Stimulated activated naive CD4-positive, alpha-beta T cell (primary cell): Measurements from ENCODE around the gene IFNGR2.
"Not testable (repeated sequence)": the region's sequence is repeated elsewhere in the genome, so short reads cannot be mapped to it uniquely, and the experiment has no call there.

Source experiments
- DNase-seq, 6 experiments: peaks; one replicate each; lab custom pipeline; 2025; lab: John Stamatoyannopoulos, UW

IFNGR2 gene, protein sequence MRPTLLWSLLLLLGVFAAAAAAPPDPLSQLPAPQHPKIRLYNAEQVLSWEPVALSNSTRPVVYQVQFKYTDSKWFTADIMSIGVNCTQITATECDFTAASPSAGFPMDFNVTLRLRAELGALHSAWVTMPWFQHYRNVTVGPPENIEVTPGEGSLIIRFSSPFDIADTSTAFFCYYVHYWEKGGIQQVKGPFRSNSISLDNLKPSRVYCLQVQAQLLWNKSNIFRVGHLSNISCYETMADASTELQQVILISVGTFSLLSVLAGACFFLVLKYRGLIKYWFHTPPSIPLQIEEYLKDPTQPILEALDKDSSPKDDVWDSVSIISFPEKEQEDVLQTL

GRCh38 chr21:33403128-33403785 is at the start of gene IFNGR2:
Gene IFNGR2 (plus strand): TSS chr21:33403413. CDS start chr21:33403544, 131 bp downstream.
- DNase-seq, result peak in 5 of 6 experiments; percentile 41 to 63 (median 46)

- no peak for DNase-seq
Observed at GRCh38 chr21:33355355-33355754, 47.9 kb upstream of the IFNGR2 start.

GRCh38 chr21:33355996-33356395 is 47.2 kb upstream of the IFNGR2 start:
- no peak for DNase-seq

GRCh38 chr21:33357177-33357576 is 46.0 kb upstream of the IFNGR2 start:
- DNase-seq, result no peak

DNA sequence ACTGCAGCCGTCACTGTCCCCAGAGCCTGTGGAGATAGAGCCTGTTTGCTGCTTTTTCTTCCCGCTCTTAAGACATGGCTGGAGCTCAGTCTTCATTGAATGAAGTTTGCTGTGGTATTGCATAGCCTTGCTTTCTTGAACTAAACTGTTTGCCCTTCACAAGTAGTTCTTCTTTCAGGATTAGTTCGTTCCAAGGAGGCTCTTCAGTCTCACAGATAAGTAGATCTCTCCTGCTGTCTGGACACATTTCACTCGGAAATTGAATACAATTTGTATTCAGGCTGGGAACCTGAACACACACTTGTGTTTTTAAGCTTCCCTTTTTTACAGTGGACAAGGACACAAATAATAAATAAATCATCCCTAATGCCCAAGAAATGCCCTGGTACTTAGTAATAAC is 43.8 kb upstream of the IFNGR2 start:
- DNase-seq, result no peak

DNA sequence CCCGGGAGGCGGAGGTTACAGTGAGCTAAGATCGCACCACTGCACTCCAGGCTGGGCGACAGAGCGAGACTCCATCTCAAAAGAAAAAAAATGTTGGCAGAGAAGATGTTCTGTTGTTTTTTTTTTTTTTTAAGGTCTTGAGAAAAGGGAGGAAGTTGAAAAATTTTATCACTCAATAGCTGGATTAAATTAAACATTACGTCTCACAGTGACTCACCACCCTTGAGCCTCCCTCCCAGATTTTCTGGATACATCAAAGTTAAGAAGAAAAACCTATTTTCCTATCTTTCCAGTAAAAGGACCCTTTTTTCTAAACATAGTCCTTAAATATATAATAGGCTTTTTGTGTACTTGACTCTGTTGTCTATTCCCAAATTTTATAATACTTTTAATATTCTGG is 42.9 kb upstream of the IFNGR2 start:
- no peak for DNase-seq

GRCh38 chr21:33360881-33361602 is 42.2 kb upstream of the IFNGR2 start:
- peak; percentile 72 to 90 (median 78) for DNase-seq

DNA sequence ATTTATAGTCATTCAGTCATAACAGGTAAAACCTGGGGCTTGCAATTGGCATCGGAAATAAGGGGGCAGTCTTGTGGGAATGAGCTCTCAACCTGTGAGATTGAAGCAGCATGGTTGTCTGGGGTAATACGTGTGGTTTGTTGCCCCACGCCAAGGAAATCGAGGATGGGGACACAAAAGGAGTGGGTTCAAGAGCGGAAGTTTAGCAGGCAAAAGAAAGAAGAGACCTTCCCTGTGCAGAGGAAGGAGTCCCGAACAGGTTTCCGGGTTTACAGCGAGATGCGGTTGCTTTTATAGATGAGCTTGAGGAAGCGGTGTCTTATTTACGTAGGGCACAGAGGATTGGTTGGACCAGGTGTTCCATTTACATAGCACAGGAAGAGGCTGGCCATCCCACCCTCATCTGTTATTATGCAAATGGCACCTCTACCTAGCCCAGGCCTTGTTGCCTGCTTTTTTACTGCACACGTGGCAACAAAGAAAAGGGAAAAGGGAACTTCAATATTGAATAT is 41.1 kb upstream of the IFNGR2 start:
- peak; percentile 54 to 90 (median 78) for DNase-seq

DNA sequence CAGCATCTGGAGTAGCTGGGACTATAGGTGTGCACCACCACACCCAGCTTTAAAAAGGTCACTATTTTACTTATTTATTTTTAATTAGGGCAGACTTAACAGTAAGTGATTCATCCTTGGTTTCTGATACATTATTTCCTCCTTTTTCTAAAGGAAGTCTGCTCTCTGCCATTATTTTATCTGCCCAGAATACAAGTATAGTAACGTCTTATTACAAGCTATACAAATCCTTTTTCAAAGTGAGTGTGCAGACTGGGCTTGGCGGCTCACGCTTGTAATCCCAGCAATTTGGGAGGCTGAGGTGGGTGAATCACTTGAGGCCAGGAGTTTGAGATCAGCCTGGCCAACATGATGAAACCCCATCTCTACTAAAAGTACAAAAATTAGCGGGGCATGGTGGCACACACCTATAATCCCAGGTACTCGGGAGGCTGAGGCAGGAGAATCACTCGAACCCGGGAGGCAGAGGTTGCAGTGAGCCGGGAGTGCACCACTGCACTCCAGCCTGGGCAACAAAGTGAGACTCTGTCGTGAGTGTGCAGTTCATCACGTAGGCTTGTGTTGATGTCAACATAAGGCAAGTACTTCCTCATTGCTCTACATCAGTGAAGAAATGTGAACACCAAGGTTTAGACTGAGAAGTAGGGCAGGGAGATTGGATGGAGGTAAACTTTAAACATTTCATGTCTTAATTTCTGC is 39.2 kb upstream of the IFNGR2 start:
- DNase-seq, result not testable (repeated sequence)

GRCh38 chr21:33364830-33365229 is 38.4 kb upstream of the IFNGR2 start:
- no peak for DNase-seq

DNA sequence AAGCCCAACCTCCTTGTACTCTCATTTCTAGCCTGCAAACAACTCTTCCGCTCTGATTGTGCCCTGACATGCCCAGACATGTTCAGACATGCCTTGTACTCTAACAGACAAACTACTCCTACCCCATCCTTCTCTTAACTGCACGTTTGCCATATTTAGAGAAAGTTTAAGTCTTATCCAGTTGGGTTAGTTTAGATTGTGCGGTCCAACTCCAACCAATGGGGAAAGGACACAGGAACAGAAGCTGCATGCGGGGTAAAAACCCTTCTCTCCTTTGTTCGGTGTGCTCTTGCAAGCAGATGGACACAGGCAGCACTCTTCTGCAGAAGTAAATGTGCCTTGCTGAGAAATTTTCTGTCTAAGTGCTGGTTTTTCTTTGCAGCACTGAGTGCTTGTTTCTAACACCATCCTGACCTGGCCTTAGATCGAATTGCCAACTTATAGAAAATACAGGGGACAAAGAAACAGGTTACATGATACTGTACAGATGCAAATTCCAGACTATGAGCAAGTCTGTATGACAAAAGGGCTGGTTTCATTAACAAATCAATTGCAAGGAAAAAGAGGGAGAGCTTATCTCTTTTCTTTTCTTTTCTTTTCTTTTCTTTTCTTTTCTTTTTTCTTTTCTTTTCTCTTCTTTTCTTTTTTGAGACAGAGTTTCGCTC is 35.8 kb upstream of the IFNGR2 start:
- DNase-seq, result no peak

DNA sequence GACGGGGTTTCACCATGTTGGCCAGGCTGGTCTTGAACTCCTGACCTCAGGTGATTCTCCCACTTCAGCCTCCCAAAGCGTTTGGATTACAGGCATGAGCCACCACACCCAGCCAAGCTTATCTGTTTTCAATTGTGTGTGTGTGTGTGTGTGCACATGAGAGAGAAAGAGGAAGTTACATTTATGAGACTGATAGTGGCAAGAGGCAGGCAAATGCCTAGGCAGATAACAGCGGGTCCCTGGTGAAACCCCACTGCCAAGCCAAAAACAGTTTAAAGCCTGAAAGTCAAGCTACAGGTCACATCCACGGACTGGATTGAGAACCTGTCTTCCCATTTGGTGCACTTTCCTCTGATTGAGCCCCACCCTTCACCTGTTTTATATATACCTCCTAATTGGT is 35.1 kb upstream of the IFNGR2 start:
- DNase-seq, result no peak

- no peak for DNase-seq
Observed at GRCh38 chr21:33368576-33368975, 34.6 kb upstream of the IFNGR2 start.

- DNase-seq, result no peak
Observed at GRCh38 chr21:33369586-33369985, 33.6 kb upstream of the IFNGR2 start.

- no peak for DNase-seq
Observed at GRCh38 chr21:33370305-33370704, 32.9 kb upstream of the IFNGR2 start.

GRCh38 chr21:33371366-33371765 is 31.8 kb upstream of the IFNGR2 start:
- no peak for DNase-seq

DNA sequence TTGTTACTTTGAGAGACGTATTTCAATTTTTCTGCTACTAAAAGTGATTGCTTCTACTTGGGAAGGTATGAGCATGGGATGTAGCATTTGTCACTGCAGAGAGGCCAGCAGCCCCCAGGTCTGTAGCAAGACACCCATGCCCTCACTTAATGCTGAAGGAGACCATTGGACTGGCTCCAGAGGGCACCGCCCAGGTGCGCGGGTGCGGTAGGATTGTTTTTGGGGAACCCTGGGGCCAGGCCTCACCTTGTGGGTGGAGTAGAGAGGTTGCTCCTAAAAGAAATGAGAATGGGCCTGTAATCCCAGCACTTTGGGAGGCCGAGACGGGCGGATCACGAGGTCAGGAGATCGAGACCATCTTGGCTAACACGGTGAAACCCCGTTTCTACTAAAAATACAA is 30.6 kb upstream of the IFNGR2 start:
- DNase-seq, result no peak

- DNase-seq, result no peak
Observed at GRCh38 chr21:33373451-33373850, 29.8 kb upstream of the IFNGR2 start.

DNA sequence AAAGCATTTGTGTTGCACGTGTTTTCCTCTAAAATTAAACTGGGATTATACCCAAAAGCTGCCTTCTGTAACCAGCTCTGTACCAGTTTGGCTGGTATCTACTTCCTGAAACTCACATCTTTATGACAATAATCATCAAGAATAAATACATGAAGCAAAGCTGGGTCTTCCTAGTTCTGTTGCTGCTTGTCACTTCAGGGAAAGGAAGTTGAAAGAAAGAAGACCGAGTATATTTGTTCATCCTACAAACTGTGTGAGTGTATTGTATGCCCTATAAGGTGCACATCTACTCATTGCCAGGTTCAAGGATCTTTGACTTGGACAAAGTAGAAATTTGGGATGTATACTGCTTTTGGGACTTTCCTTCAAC is 29.1 kb upstream of the IFNGR2 start:
- no peak for DNase-seq

GRCh38 chr21:33374450-33375096 is 28.6 kb upstream of the IFNGR2 start:
- peak; percentile 9 to 60 (median 38) for DNase-seq

DNA sequence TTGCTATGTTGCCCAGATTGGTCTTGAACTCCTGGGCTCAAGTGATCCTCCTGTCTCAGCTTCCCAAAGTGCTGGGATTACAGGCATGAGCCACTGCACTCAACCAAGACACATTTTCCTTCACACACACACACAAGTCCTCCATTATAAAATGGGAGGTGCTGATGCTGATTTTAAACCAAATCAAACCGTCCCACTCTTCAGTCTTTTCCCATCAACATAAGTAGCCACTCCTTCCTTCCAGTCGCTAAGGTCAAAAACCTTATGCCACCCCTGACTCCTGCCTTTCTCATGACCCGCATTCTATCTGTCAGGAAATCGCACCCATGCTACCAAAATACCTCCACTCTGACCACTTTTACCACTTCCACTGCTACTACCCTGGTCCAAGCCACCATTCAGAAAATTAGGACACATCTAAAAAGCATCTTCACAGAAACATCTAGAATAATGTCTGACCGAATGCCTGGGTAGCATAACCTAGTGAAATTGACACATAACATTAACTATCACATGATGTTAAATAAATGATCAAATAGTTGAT is 28.0 kb upstream of the IFNGR2 start:
- no peak for DNase-seq
